Mammary epithelial cell (primary cell): Measurements from ENCODE around the gene NCK1.

Experiments used
- EZH2 ChIP-seq: IDR thresholded peaks from 2 replicates; pipeline ENCODE4 v1.6.1; 2012; ENCODE audit warnings: low read length, inconsistent platforms, borderline replicate concordance
- TF ChIP-seq, protein P1 (sequence below), 2 donors: IDR thresholded peaks in 1 of 2; conservative IDR thresholded peaks in 1 of 2; 2 replicates each; pipeline ENCODE4 v1.5.1; 2011 to 2012; ENCODE audit warnings: inconsistent platforms in 2 of 2, low read length in 2 of 2, mild to moderate bottlenecking in 2 of 2, control low read depth in 1 of 2, low read depth in 1 of 2; ENCODE audit not compliant: insufficient read depth in 1 of 2; ENCODE audit errors: extremely low read depth in 1 of 2

DNA sequence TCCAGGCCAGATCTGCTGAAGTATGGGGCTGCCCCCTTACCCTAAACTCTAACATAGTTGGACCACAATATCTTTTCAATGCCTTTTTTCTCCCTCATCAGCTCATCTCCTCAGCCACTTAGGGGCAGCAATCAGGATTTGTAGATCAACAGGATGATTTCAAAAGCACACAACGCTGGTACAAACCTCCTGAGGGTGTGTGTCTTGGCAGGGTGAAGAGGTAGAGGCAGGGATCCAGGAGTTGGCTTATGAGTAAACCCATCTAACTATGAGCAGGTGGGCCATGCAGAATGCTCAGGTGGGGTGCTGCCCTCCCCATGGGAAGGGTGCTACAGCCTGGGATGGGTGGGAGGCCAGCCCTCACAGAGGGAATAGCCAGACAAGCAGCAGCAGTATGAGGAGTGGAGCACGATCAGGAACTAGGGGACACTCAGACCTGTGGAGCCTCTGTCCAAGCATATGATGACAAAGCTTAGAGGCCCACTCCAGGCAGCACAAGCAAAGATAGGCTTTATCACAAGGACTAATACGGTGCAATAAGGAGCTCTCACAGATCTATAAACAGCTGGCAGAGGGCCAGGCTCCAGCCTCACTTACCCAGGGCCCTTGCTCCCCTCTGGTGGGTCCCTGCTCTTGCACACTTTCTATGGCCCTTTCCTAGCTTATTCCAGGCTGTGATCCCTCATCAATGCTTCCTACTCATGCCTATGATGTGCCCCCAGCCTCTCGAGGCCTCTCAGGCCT lies 127.9 kb downstream of the NCK1 start:
- TF ChIP-seq EZH2: no peak
- TF ChIP-seq, protein P1, sequence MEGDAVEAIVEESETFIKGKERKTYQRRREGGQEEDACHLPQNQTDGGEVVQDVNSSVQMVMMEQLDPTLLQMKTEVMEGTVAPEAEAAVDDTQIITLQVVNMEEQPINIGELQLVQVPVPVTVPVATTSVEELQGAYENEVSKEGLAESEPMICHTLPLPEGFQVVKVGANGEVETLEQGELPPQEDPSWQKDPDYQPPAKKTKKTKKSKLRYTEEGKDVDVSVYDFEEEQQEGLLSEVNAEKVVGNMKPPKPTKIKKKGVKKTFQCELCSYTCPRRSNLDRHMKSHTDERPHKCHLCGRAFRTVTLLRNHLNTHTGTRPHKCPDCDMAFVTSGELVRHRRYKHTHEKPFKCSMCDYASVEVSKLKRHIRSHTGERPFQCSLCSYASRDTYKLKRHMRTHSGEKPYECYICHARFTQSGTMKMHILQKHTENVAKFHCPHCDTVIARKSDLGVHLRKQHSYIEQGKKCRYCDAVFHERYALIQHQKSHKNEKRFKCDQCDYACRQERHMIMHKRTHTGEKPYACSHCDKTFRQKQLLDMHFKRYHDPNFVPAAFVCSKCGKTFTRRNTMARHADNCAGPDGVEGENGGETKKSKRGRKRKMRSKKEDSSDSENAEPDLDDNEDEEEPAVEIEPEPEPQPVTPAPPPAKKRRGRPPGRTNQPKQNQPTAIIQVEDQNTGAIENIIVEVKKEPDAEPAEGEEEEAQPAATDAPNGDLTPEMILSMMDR (conservative IDR thresholded peaks at IDR 0.05 in 1 of 2, IDR thresholded peaks at IDR 0.05 in 1 of 2; ENCODE audit: extremely low read depth in 1 of 2, insufficient read depth in 1 of 2, low read depth in 1 of 2, low read length in 2 of 2): no peak
